GM15510 (cell line): ENCODE measurements around the gene L3MBTL4.

ENCODE experiments used
- POLR2A ChIP-seq: IDR thresholded peaks from 3 replicates; pipeline ENCODE4 v1.6.1; 2011; ENCODE audit warnings: borderline replicate concordance; ENCODE audit not compliant: insufficient read length; ENCODE audit errors: extremely low read depth

The L3MBTL4 gene

DNA sequence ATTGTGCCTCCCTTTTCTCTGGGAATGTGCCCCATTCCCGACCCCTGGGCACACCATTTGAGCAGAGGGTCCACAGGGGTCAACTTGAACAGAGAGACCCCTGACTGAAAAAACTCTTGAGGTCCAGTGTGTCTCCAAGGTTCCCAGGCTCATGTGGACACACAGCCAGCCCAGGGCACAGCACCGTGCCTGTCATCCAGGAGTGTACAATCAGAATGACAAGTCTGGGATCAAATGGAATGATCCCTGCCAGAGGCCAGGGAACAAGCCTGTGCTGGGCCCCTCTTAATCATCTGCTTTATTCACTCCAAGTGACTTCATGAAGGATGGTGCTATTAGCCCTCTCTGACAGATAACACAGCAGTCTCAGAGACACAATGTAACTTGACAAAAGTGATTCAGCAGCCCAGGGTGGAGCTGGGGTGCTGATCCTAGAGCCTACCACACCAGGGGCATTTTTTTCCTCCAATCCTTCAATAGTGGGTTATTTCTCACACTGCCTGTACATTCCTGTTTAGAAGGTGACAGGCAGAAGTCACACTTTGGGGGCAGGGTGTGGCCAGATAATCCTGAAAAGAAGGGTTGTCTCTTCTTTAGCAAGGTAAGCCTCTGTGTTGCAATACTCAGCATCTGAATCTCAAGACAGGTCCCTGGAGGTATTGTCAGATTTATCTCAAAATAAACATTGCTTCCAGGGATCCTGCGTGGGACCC is 435.4 kb downstream of the L3MBTL4 start:
- no peak for TF ChIP-seq POLR2A

DNA sequence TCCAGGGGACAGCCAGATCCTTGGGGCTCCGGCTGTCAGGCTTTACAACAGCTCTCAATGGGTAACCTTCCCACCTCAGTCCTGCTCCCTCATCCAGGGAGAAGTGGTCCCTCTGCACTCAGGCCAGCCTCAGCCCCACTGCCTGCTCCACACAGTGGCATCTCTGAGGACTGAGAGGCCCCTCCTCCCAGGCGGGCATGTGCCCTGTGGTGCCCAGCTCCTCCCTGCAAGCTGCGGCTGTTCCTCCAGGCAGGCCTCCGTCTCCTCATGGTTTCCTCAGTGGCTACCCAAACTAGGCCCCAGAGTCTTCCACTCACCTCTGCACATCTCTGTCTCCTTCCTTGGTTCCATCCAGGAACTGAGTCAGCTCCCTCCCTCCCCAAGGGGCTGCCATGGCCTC is 437.7 kb downstream of the L3MBTL4 start:
- TF ChIP-seq POLR2A = no peak

DNA sequence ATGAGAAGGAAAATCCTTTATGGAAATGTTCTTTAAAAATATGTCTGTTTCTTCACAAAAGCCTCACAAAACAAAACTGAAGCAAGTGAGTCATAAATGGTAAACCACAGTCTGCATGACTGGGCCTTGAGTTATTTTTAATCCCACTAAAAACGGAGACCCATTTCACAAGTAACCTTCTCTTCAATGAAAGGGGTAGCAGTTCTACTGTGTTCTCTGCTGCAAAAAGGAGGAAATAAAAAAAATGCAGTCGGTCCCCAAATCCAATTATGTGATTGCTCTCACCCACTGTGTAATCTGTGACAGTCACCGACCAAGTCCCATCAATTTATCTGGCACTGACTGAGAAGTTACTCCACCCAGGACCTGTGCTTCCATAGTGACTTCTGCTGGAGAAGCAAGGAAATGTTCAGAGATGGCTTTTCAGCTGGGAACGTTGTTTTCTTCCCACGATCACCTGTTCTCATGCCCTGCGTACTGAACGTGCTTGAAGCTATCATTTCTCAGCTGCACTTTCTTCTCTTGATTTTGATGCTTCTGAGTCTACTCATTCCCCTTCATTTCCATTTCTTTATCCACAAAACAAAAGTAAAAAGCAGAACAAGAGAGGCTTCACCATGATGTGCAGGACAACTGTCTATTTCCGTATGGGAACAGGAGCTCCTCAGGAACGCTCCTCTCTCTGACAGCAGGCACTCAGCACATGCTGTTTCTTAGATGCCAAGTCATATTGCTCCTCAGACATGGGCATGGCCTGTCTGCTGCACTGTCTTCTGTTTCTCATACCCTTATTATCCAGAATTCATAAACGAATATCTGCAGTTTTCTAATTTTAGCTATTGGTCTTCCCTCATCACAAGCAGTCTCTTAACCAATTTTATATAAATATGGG is 439.4 kb downstream of the L3MBTL4 start:
- no peak for TF ChIP-seq POLR2A

- TF ChIP-seq POLR2A = no peak
Observed at GRCh38 chr18:5974696-5975095, 440.0 kb downstream of the L3MBTL4 start.

- no peak for TF ChIP-seq POLR2A
Observed at GRCh38 chr18:5973099-5973498, 441.6 kb downstream of the L3MBTL4 start.

DNA sequence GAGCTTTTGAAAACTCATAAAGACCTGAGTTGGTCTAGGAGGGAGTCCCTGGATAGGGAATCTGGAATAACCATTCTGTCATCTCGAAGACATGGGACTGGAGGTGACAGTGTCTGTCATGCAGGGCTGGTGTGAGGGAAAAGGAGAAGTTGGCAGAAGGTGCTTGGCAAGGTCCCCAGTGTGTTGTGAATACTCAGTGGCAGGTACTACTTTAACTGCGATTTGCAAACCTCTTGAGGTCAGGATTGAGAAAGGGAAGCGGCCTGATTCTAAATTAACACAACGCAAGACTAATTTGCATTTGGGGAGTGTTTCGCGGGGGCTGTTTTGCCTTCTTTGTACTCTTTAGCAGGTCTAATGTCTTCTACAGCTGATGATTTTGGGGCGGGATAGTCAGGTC is 442.4 kb downstream of the L3MBTL4 start:
- TF ChIP-seq POLR2A = no peak

- TF ChIP-seq POLR2A = no peak
Observed at GRCh38 chr18:5969989-5970403, 444.7 kb downstream of the L3MBTL4 start.

- TF ChIP-seq POLR2A = no peak
Observed at GRCh38 chr18:5969355-5969988, 445.2 kb downstream of the L3MBTL4 start.

GRCh38 chr18:5967666-5968065 is 447.0 kb downstream of the L3MBTL4 start:
- no peak for TF ChIP-seq POLR2A

GRCh38 chr18:5967007-5967406 is 447.7 kb downstream of the L3MBTL4 start:
- TF ChIP-seq POLR2A = no peak

GRCh38 chr18:5966514-5966913 is 448.2 kb downstream of the L3MBTL4 start:
- no peak for TF ChIP-seq POLR2A

DNA sequence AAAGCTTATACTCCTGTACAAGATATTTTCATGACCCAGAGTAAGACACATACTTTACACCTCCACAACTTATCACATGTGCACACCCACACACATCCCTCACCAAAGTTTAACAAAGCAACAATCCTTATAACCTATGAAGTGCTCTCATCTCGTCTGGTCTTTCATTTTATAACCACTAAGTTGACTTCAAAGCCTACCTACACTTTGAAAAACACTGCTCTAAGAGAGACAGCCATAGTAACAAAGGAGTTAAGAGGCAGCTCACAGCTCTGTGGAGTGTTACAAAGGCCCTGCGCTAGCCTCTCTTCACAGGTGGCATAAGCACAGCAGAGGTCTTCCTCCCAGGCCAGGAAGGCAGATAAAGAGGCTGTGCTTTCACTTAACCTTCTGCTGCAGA is 449.7 kb downstream of the L3MBTL4 start:
- TF ChIP-seq POLR2A = no peak

DNA sequence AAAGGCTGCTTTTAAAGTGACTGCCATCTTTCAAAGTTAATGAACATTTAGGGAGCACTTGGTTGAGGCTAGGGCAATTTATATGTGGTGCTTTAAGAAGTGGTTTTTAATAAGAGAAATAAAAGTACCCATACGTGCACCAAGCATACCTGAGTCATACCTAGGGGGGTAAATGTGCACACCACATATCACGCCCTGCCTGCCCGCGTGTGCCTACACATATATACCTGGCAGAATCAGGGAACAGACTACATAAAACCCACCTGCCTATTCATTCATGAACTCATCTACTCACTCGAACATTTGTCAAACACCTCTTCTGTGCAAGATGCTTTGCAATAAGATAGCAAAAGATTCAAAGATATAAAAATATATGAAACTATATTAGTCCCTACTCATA is 450.1 kb downstream of the L3MBTL4 start:
- no peak for TF ChIP-seq POLR2A

DNA sequence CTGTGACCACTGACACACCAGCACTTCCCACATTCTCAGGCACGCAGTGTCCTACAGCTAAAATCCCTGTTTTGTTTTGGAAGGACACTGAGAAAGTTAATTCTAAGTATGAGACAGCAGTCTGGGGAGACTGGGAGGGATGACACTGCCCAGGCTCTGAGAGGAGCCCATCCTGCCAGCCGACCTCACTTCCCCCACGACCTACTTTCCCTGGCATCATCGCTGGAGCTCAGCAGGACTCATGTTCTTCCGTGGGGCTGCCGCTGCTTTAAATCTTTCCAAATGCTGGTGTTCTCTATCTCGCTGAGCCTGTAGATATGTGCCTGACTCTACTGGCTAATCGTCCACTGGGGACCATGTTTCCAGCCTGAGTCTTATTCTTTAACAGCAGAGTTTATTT is 450.6 kb downstream of the L3MBTL4 start:
- TF ChIP-seq POLR2A = no peak

GRCh38 chr18:5963267-5963666 is 451.4 kb downstream of the L3MBTL4 start:
- no peak for TF ChIP-seq POLR2A
